HL-60/S4 (cell line): ENCODE data around the gene LY6G6D.
"Not testable (repeated sequence)": the region's sequence is repeated elsewhere in the genome, so short reads cannot be mapped to it uniquely, and the experiment has no call there.

Source experiments
- in situ Hi-C: fragments of 300-500 bp; cut with MboI; formaldehyde crosslinking; loops from 2 replicates; pipeline ENCODE4 v1.14.3; 2022; ENCODE audit warnings: low sequenced_read_pairs

LY6G6D gene

DNA sequence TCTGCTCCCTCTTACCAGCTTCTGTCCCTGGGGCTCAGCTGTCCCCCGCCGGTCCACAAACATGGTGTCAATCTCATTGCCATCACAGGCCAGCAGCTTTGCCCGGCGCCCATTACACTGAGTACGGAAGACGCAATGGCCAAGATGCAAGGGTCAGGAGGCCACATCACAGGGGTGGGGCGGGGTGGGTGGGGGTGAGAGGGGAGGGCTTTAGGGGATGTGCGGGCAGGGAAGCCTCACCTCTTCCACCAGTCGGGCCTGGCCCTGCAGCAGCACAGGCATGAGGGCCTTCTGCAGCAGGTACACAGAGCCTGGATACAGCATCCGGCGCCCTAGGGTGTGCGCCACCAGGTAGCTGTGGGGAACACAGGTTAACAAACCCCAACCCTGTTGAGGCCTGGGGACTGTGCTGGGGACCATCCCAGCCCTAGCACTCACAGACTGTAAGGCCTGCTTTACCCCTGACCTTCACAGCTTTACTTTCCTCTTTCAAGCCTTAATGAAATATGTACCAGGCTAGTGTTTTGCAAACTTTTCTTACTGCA, 23.5 kb upstream of the LY6G6D start:
- in situ Hi-C loops: no loop called here

DNA sequence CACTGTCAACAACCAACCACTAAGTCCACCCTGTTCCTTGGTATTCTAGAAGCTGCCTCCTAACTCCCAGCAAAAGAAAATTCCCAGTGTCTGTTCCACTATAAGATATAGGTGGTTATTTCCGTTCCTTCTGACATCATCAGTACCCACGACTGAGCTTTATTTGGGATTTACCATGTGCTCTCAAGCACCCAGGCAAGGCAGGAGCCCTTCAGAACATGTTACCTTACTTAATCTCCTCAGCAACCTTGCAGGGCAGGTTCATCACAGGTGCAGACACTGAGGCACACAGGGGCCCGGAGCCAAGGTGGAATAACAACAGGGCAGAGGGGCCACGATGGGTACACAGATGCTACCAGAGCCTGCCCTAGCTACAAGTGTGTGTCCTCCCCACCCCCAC, 22.8 kb upstream of the LY6G6D start:
- in situ Hi-C loops: no loop called here

DNA sequence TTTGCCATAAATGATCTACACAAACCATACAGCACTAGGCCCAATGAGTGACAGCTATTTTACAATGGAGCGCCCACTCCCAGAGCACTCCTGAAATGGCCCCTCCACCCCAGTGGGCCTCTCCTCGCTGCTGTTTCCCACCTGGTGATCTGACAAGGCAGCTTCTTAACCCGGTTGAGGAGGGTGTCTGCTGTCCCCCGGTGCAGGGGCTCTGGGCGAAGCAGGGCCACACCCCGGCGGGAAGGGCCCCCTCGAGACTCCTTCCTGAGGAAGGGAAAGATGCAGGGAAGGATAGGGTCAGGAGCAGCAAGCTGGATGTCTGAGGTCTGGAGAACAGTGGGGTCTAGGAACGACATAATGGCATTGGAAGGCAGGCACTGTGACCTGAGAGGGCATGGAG, 22.3 kb upstream of the LY6G6D start:
- in situ Hi-C loops: no loop called here

DNA sequence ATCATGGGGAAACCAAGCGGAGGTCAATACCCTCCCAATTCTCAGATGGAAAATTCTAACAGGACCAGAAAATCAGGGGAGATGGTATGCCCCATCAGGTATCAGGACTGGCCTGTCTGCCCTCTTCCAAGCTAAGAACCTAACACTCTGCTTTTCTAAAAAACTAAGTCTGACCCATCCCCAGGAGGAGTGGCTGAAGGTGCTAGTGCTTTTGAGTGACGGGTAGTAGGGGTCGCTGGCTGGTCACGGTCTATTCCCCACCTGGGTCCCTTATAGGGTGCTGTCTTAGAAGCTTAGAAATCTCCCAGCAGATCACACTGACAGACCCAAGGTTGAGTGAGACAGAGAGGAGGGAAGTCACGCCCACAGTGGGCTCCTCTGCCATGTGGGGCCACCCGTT, 21.6 kb upstream of the LY6G6D start:
- in situ Hi-C loops: no loop called here

DNA sequence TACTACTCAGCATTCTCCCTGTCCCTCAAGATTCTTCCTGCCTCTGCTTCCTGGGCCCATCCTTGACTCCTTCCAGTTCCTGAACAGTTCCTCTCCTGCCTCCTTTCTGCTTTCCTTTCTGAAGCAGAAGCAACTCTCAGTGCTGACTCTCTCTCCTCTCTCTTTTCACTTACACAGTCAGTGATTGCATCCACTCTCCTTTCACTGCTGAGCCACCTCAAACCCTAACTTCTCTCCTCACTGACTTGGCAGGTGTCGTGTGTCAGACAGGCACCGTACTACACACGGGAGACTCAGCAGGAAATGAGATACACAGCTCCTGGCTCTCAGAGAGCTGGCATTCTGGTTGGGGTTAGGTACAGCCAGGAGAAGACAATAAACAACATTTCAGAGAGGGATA, 17.6 kb upstream of the LY6G6D start:
- in situ Hi-C loops: no loop called here

DNA sequence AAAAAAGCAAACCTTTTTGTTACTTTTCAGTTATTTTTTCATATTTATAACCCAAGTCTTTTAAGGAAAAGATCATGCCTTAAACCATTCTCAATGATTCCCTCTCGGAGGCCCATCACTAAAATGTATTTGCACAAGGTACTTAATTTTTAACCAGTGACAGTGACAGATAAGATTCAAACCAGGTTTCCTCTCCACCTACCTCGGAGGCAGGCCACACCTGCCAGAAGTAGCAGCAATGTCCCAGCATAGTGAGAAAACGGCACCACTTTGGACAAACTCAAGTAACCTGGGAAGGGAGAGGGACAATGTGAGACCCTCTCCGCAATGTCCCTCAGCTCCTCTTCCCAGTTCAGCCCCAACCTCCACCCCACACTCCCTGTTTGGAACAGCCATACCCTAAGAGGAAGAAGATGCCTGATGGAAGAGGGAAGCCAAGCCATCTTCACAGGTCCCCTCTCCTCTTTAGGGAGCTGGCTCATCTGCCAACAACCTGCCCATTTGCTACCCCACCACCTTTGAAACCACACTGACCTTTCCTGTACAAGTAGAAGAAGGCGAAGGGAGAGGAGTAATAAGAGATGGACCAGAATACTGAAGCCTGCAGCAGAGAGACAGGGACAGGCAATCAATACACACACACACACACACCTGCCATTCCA, 14.3 kb upstream of the LY6G6D start:
- in situ Hi-C loops: no loop called here

DNA sequence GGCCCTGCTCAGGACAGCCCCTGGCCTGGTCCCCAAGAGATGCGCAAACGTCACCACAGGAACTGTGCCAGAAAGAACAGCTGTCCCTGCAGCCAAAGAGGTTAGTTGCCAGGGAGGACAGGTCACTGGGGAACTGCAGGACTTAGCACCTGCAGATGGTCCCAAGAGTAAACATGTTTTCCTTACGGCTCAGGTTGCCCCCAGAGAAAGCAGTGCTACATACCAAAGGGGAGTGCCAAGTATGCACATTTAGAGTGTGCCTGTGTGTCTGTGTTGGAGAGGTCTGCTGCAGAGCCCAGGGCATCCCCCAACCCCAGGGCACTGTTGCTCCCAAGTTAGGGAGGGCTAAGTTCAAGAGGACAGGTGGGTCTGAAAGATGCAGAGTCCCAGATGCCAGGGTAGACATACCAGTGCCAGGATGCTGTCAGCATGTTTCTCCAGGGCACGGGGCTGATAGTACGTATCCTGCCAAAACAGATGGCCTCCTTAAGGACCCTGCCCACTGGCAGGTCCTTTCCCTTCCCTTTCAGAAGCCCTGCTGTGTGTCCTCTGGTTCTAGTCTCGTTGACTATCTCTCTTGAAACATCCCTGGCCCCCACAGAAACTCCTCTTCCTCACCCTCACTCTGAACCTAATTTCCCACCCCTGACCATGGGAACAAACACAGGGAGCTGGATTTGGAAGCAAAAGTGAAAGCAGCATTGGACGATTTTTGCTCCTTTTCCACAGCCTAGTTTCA, 13.3 kb upstream of the LY6G6D start:
- in situ Hi-C loops: no loop called here

DNA sequence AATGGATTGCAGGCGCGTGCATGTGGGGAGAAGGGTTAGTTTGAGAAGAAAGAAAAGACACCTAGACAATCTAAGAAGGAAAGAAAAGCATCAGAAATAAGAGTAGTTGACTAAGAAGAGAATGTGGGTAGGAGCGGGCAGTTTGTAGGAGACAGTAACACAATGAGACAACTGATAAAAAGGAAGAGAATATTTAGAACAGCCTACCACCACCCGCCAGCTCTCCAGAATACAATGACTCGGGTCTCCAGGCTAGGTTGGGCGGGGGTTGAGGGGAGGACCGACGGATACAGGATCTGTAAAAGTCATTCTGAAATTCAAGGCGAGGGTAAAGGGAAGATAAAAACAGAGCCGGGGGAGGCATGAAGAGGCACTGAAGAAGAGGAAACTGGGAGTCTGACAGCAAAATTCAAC, 12.7 kb upstream of the LY6G6D start:
- in situ Hi-C loops: no loop called here

DNA sequence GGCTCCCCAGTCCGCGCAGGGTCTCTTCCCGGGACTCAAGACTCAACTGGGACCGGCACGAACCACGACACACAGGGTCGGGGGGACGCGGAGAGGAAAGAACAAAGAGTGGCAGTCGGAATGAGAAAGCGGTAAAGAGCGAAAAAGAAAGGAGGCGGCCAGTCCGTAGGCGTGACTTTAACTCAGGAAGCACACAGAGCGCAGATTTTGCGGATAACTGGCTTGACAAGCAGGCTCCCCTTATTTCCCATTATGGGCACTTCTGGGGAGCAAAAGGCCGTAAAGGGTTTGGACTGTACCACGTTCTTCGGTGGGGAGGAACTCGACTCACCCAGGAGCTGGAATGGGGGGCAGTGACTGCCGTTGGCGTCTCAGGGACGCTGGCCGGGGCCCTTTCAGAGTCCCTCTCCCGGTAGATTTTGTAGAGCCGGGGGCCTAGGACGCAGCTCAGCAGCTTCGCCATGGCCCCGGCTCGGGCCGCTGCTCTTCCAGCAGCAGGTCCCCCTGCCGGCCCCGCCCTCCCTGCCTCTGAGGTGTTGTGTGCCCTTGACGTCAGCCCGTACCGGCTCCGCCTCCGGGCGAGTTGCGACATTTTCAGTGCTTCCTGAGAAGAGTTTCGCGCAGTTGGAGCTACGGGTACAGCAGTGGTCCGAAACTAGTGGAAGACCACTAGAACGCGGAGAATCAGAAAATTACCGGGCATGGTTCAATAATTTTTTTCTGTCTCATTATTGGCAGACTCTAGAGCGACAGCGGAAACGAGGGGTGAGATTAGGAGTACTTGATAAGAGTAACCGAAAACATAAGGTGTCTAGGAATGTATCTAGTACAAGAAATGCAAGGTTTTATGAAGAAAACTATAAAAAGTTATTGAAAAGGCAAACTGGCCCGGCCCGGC, 12.1 kb upstream of the LY6G6D start, which contains the start of gene ABHD16A:
TSS of gene ABHD16A (minus strand) at position 506 of the 898 bp plus-strand sequence. CDS start at position 463, 43 bp downstream.
- in situ Hi-C loops: no loop called here

DNA sequence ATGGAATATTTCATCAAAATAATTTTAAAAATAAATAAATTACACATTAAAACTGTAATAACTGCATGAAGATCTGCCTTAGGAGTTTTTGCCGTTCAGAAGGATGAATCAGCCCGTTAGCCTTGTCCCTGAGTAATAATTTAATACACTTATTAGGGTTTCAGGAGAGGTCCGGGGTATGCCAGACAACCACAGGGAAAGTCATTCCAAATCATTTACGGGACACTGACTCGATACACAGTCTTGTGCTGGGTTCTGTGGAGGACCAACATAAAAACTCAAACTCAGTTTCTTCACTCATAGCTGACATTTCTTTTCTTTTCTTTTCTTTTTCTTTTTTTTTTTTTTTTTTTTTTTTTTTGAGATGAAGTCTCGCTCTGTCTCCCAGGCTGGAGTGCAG, 9.2 kb upstream of the LY6G6D start:
- in situ Hi-C loops: no loop called here

DNA sequence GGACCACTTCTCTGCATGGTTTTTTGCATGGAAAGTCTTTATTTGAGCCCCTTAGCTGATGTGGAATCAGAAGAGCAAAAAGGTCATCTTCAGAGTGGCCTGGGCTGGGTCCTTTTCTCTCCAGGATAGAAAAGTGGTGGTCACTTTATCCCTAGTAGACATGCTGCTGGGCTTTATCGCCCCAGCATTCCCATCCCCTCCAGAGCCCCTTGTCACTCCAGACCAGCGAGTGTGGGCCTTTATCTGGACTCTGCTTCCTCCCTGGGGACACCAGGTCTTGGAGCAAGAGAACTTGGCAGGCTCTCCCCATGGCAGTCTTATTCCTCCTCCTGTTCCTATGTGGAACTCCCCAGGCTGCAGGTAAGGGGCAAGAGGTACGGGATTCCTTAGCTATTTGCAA, 8.5 kb upstream of the LY6G6D start, which contains the start of gene LY6G6F:
TSS of gene LY6G6F (plus strand) at position 268 of the 400 bp plus-strand sequence. CDS start at position 309, 41 bp downstream.
- in situ Hi-C loops: no loop called here

DNA sequence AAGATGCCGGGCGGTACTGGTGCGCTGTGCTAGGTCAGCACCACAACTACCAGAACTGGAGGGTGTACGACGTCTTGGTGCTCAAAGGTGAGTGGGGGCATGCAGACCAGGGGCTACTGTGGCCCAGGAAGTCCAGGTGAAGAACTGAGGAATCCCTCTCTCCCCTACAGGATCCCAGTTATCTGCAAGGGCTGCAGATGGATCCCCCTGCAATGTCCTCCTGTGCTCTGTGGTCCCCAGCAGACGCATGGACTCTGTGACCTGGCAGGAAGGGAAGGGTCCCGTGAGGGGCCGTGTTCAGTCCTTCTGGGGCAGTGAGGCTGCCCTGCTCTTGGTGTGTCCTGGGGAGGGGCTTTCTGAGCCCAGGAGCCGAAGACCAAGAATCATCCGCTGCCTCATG, 7.4 kb upstream of the LY6G6D start:
- in situ Hi-C loops: no loop called here

DNA sequence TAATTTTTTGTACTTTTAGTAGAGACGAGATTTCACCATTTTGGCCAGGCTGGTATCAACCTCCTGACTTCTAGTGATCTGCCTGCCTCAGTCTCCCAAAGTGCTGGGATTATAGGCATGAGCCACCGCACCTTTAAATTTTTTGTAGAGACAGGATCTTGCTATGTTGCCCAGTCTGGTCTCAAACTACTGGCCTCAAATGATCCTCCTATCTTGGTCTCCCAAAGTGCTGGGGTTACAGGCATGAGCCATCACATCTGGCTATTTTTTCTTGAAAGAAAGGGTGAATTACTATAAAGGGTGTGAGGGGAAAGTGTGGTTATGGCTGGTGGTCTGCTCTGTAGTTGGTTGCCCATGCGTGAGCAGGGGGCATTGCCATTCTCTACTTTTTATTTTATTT, 6.9 kb upstream of the LY6G6D start:
- in situ Hi-C loops: no loop called here

DNA sequence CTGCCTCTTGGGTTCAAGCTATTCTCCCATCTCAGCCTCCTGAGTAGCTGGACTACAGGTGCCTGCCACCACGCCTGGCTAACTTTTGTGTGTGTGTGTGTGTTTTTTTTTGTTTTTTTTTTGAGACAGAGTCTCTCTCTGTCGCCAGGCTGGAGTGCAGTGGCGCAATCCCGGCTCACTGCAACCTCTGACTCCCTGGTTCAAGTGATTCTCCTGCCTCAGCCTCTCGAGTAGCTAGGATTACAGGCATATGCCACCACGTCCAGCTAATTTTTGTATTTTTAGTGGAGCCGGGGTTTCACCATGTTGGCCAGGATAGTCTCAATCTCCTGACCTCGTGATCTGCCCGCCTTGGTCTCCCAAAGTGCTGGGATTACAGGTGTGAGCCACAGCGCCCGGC, 6.0 kb upstream of the LY6G6D start:
- in situ Hi-C loops: not testable (repeated sequence)

DNA sequence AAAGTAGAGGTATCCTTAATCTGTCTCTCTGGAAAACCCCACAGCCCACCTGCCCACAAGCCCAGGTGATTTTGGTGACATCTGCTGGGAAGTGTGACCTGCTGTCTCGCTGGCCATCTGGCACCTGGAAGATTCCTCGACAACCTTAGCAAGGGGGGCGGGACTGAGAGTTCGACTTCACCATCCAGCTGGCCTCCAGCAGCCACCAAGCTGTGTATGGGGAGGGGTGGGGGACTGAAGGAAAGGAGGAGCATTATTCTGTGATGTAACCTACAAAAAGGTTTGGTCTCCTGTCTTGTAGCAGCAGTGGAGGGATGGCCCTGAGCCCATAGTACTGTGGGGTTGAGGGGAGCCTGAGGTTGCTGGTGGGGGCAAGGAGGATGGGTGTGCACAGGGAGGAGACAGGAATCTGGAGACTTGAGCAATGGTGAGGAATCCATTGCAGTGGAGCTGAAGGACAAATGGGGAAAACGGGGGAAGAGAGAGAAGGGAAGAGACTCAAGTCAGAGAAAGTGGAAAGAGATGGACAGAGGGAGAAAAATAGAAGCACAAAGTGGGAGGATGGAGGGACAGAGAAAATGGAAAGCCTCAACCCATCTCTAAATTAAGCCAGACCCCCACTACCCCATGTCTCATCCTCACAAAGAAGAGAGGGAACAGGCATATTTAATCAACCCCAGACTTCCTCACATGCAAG, 4.5 kb upstream of the LY6G6D start:
- in situ Hi-C loops: no loop called here

DNA sequence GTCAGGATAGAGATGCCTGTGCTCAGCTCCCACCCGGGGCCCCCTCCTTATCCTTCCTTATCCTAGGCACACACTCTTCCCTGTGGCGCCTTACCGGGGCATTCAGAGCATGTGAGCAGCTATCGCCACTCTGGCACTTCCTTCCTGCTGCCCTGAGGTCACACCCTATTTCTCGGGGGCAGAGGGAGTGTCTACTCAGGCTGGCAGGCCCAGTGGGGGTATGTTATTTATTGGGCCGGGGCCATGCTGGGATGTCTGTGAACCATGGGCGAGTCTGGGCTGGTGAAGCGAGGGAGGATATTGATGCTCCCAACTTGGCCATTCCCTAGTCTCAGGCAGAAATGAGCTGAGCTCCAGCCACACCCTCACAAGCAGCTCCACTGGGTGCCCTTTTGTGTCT, 3.9 kb upstream of the LY6G6D start:
- in situ Hi-C loops: no loop called here

DNA sequence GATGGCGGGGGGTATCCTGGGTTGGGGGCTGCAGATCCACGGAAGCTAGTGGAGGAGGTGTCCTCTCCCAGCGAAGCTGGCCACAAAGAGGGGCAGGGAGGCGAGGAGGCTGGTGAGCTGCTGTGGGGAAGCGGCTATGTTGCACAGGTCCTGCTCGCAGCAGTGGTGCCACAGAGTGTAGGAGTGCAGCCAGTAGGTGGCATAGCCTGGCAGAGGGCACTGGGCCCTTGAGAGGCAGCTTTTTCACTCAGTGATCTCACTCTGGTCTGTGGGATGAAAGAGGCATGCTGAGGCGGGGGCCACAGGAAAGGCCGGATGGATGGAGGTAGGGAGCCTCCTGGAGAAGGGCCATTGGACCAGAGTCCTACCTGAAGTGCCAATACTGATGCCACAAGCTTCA, 2.9 kb upstream of the LY6G6D start:
- in situ Hi-C loops: no loop called here

DNA sequence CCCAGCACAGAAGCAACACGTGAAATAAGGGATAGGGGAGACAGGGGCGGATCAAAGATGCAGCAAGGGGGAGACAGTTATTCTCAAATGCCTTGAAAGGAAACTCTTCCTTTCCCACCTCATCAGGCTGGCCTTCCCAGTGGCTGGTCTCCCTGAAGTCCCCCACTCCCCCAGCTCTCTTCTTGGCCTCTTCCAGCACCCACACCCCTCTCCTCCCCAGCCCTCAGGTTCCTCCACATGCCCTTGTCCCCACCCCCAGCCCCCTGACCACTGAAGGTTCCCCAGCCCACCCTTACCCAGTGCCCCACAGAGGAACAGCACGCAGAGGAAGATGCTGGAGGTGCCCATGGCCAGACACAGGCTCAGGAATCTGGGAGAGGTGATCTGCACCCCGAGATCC, 1.7 kb upstream of the LY6G6D start:
- in situ Hi-C loops: no loop called here

DNA sequence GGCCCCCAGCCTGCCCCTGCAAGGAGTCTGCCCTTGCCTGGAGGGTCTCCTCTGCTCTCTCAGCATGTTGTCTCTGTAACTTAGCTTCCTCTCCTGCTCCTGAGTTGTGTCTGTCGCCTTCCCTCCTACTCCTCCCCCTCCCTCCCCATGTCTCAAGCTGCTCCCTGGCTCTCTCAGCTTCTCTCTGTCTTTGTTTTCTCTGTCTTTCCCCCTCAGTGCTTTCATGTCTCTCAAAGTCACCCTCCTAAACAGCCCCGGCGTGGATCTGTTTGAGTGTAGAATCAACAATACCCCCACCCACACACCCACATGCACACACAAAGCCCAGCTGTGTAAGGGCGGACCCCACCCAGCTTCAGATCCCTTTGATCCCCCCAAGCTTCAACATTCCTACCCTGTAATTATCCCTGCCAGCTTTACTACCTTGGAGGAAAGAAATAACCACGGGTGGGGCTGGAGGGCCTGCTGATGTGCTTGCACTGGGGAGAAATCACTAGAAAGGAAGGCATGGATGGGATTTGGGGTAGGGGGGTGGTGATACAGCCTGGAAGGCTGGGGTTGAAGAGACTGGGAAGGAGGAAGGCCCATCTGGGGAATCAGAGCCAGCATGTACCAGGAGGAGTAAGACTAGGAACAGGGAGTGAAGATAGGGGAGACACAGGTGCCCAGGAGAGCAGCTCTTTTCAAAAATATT, 1.0 kb upstream of the LY6G6D start:
- in situ Hi-C loops: no loop called here
